ENCODE results near the gene BTBD1.

GRCh38 chr15:83044156-83044555 is 22.9 kb downstream of the BTBD1 start:
- TF ChIP-seq ZNF70 (CRISPR knock-in tag; IDR thresholded peaks at IDR 0.05) (no peak), POU6F1 (CRISPR knock-in tag; IDR thresholded peaks at IDR 0.05; ENCODE audit: borderline replicate concordance, low read depth) (no peak), ARNTL (CRISPR knock-in tag; IDR thresholded peaks at IDR 0.05; ENCODE audit: borderline replicate concordance, low read depth) (no peak), ESRRG (CRISPR knock-in tag; IDR thresholded peaks at IDR 0.05) (no peak)

All from SK-N-SH treated with all-trans-retinoic acid at 6 μM for 48 hours (cell line).